ENCODE measurements around the gene EIF5.

Gene EIF5

DNA sequence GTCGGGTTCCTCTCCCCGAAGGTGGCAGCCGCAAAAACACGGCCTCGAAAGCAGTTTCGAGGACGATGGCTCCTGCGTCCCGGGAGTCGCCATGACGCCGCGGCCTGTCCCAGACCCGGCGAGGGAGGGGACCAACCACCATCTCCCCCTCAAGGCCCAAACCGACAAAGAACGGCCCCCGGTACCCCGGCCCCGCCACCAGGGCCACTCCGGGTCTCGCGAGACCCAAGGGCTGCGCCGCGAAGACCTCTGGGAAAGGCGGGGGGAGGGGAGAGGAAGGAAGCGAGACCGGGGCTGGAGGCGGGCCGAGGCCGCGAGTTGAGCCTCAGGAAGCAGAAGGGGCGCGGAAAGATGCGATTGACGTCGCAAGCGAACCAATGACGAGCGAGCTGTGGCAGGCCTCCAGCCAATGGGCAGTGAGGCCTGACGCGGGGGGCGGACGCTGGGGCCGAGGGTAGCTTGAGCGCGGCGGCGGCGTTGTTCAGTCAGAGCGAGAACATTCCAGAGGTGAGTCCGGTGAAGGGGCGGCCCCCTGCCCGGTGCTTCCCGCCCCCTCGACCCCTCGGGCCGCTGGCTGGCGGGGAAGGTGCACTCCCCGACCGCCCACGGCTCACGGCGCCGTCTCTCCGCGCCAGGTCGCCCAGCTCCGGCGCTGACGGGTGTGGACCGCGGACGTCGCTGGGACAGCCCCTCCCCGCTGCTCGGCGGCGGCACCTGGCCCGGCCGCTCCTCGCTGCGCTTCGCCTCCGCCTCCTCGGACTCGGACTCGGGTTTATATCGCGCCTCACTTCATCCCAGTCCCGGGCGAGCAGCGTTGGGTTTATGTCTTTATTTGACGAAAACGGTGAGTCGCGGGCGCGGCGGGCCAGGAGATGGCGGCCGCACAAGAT lies at the start of gene EIF5:
Gene EIF5, plus strand, starts transcription at position 484 of the 890 bp plus-strand sequence. CDS start 1,624 bp downstream, outside the sequence.
- peak; percentile 99 for DNase-seq (ENCODE audit: low spot score)

DNA sequence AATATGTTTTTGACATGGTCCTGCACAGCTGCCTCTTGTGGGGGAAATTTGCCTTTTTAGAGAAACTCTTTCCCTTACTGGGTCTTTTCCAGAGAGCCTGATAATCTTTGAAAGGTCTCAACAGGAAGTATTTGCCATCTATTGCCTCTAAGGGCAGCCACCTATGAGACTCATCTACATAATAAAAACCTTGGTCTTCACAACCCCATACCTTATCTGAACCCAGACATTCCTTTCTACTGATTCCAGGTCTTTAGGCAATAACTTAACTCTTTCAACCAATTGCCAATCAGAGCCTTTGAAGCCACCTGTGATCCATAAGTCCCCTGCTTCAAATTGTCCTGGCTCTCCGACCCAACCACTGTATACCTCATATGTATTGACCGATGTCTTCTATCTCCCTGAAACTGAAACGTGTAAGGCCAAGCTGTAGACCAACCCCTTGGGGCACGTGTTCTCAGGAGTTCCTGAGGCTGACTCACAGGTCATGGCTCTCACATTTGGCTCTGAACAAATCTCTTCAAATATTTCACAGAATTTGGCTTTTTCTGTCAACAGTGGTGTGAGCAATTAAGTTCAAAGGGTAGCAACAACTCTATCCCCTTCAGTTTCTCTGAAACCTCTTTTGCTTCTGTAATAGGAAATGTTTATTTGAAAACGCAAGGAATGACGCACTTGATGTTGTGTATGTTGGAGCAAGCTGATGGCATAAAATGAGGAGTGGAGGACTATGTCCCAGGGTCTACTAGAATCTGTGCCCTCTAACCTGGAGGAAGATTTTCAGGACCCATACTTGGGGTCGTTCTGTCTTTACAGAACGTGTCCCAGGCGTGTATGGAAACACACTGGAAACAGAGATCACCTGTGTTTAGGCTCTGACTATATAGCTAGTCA lies 49.2 kb upstream of the EIF5 start:
- DNase-seq (ENCODE audit: low spot score): no peak

DNA sequence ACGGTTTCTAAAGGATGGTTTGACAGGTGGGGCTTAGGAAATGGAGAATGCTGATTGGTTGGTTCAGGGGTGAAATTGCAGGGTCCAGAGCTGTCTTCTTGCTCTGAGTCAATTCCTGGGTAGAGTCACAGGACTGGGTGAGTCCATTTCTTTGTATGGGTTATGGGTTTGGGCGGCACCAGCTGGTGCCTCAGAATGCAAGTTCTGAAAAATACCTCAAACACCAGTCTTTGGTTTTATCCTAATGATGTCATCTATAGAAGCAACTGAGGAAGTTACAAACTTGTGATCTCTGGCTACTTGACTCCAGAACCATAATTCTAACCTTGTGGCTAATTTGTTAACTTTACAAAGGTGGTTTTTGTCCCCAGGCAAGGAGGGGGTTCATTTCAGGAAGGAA lies 47.6 kb upstream of the EIF5 start:
- no peak for DNase-seq (ENCODE audit: low spot score)

DNA sequence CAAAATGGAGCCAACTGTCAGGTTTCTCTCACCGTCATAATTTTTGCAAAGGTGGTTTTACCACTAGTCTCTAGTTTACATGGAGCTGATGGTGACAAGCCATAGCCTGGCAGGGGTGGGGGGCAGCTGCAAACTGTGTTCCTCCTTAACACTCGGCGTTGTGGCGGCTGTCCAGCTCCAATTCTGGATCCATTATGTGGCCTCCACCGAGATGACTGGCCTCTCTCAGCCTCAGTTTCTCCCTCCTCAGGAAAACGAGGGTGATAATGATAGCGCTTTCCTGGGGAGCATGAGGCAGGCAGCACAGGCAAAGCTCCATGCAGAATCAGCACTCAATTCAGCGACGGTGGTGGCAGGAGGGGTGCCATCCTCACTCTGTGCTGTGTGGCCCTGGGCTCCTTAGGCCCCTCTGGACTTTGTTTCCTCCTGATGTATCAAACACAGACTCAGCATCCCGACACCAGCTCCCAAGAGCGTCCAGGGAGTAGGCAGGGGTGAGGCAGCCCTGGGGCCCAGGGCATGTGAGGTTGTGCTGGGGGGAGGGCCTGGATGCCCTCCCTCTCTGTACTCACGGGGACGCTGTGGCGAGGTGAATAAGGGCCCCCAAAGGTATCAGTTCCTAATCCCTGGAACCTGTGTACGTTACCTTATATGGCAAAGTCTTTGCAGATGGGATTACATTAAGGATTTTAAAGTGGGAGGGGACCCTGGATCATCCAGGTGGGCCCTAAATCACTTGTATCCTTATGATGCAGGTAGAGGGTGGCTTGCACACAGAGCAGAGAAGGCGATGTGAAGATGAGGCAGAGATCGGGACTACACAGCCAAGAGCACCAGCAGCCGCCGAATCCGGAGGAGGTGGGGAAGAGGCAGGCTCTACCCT lies 46.8 kb upstream of the EIF5 start:
- no peak for DNase-seq (ENCODE audit: low spot score)

DNA sequence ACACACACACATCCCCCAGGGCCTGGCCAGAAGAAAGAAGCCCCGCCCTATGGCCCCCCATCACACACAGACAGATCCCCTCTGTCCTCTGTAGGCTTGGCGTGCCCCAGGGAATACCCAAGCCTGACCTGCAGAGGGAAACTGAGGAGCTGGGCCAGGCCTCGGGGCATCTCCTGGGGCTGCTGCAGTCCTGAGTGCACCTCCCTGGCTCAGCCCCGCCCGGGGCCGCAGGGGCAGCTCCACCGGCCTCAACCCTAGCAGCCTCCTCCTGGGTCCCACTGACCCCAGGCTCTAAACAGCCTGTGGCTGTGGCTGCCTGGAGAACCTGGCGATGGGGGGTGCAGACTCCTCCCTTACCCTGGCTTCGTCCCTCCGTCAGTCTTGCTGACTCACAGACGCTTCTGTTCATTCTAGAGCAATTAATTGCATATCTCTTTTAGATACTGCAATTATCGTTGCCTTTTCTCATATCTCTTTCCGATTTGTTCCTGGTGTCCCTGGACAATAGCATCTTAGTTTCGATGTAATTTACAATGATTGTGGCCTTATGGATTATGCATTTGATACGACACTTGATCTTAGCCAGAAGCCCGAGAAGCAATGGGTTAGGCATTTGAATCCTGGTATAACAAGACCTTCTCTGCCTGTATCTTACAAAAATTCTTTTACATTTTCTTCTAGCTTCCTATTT lies 45.8 kb upstream of the EIF5 start:
- DNase-seq (ENCODE audit: low spot score): no peak

DNA sequence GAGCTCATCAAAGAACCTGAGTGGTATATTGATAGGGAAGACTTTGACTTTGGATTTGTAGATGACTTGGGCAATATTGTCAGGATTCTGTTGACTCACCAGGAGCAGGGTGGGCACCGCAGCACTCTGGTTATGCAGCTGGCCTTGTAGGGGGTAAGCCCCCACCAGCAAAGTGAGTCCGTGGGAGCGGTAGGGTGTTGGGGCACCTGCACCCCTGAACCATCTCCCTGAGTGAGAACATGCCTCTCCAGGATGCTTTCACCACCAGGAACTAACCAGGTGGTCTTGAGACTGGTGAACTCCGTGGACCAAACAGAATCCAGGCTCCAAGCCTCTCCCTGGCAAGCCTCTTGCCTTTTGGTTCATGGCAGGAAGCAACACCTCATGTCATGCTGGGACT lies 44.0 kb upstream of the EIF5 start:
- no peak for DNase-seq (ENCODE audit: low spot score)

DNA sequence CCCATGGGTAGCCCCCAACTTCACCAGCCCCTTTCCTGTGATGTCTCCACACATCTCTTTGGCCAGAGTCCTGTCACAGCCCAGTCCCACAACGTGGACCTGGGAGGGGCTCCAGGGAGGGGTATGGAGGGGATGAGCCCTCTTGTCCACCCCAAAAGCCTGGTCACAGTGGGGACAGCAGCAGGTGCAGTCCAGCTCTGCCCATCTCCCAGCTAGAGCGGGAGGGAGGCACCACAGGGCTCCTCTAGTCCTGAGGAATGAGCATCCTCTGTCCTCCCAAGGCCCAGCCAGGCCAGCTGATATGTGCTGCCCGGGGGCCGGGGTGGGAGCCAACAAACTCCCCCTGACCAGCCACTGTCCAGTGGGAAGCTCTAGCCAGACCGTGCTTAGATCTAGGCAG lies 43.5 kb upstream of the EIF5 start:
- no peak for DNase-seq (ENCODE audit: low spot score)

DNA sequence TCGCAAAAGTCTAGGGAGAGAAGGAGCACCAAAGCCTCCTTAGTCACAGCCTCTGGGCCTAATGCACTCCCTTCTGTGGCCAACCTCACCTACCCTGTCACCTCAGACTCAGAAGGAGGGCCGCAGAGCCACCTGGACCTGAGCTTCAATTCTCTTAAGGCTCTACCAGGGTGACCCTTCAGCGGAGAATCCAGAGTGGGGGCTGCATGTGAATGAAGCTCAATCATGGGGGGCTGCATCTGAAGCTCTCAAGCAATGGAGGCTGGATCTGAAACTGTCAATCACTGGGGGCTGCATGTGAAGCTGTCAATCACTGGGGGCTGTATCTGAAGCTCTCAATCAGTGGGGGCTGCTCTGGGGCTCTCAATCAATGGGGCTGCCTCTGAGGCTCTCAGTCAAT lies 43.1 kb upstream of the EIF5 start:
- no peak for DNase-seq (ENCODE audit: low spot score)

DNA sequence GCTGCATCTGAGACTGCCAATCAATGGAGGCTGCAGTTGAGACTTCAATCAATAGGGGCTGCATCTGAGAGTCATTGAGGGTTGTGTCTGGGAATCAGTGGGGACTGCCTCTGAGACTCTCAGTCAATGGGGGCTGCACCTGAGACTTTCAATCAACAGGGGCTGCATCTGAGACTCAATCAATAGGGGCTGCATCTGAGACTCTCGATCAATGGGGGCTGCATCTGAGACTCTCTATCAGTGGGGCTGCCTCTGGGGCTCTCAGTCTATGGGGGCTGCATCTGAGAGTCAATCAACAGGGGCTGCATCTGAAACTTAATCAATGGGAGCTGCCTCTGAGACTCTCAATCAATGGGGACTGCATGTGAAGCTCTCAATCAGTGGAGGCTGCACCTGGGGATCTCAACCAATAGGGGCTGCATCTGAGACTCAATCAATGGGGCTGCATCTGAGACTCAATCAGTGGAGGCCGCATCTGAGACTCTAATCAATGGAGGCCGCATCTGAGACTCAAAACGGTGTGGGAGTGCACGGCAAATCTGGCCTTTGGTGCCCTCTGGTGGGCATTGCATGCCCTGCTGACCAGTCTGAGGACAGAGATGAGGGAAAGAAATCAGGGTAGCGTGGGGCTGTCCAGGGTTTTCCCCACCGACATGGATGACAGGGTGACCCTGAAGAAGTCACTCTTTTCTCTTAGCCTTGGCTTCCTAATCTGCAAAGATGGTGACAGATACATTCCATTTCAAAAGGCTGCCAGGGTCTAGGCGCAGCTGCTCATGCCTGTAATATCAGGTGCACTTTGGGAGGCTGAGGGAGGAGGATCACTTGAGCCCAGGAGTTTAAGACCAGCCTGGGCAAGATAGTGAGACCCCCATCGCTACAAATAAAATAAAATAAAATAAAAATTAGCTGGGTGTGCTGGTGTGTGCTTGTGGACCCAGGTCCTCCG lies 41.3 kb upstream of the EIF5 start:
- peak; percentile 62 for DNase-seq (ENCODE audit: low spot score)

DNA sequence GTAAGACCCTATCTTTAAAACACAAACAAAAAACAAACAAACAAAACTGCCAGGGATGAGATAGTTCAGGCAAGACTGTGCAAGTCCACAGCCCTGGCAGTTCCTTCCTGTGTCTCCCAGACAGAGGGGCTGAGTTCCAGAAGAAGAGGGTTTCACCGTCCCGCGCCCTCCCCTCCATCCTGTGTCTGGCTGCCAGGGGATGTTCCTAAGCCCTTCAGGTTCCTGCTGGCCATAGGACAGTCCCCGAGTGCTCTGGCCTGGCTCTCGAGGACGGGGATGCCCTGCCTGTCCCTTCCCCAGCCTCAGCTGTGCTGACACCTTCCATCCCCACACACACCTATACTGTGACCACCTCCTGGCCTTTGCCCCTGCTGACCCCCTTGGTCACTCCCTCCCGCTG lies 40.6 kb upstream of the EIF5 start:
- no peak for DNase-seq (ENCODE audit: low spot score)

DNA sequence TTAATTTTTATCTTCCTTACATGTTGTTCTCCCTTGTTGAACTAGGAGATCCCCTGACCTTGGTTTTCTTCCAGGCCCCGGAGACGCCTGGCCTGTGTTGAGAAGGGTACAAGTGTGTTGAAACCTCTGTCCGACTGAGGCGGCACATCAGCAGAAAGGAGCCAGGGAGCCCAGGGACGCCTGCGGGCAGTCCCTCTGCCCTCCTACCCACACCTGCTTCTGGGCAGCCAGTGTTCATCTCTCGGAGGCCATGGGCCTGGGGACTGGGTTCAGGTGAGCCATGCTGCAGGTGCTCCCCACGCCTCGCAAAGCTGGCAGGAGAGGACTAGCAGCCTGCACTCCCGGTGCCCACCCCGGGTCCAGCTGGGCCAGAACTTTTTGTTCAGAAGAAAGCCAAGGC lies 39.9 kb upstream of the EIF5 start:
- no peak for DNase-seq (ENCODE audit: low spot score)

DNA sequence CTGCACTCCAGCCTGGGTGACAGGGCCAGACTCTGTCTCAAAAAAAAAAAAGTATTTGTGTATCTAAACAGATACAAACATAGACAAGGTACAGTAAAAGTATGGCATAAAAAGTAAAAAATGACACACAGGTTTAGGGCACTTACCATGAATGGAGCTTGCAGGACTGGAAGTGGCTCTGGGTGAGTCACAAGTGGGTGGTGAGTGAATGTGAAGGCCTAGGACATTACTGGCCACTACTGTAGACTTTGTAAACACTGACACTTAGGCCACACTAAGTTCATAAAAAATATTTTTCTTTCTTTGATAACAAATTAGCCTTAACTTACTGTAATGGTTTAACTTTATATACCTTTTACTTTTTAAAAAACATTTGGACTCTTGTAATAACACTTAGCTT lies 38.0 kb upstream of the EIF5 start:
- no peak for DNase-seq (ENCODE audit: low spot score)

DNA sequence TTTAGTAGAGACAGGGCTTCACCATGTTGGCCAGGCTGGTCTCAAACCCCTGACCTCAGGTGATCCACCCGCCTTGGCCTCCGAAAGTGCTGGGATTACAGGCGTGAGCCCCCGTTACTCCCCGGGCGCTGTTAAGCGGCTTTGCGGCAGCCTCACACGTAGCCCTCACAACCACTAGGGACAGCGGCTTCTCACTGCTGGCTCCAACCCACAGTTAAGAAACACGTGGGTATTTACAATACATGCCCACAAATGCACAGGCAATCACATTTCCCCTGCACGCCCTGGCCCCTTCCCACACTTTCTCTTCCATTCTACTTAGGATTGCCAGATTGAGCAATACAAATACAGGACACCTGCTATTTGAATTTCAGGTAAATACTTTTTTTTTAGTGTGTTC lies 37.0 kb upstream of the EIF5 start:
- no peak for DNase-seq (ENCODE audit: low spot score)

DNA sequence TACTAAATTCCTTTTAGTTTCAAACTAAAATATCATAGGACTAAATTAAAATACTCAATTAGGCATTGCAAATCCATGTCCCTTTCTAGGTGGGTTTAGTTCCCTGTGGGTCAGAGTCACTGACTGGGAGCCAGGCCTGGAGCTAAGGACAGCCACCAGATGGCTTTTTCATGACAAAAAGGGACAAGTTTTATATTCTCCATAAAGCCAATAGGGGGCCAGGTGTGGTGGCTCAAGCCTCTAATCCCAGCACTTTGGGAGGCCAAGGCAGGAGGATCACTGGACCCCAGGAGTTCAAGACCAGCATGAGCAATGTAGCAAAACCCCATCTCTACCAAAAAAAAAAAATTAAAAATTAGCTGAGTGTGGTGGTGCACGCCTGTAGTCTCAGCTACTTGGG lies 35.4 kb upstream of the EIF5 start:
- DNase-seq (ENCODE audit: low spot score): no peak

DNA sequence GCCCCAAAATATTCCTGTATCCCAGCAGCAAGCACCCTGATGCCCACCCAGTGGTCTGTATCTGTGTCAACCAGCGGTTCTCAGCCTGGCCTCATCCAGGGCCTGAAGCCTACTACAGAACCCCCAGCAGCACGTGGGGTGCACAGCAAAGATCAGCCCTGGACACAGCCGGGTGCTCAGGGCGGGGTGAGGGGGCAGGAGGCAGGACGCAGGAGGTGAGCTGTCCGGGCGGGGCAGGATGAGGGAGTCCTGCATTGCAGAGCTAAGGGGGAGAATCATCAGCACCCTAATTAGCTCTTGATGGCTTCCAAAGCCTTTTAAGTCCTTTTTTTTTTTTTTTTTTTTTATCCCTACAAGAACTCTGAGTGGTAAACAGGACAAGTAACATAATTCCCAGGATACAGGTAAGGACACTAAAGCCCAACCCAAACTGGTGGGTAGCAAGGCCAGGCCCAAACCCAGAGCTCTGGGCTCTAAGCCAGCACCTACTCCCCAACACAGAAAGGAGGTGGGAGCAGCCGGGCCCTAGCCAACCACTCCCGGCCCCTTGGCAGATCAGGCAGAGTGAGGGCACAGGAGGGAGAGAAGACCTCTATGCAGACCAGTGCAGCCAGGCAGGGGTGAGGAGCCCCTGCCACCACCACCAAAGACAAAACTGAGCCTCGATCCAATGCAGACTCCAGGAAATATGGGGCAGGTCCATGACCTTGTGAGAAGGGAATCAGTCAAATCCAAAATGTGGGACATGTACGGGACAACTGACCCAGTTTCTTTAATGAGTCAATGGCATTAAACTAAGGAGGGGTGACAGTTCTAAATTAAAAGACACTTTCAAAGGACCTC lies 32.3 kb upstream of the EIF5 start:
- DNase-seq (ENCODE audit: low spot score): no peak

DNA sequence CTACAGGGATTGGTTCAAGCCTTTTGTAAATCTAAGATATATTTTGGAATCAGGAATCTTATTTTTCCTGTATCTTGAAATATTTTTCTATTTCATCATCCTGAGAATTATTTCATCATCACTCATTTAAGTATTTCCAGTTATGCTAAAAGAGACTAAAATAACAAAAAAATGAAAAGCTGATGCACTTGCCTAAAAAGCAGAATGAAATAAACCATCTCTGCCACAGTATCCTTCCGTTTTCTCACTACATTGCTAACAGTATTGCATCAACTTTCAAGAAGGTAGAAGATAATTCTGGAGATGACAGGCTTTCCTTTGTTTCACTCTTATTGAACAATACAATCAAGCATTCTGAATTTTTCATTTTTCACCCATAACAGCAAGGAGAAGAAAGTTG lies 31.1 kb upstream of the EIF5 start:
- DNase-seq (ENCODE audit: low spot score): no peak

DNA sequence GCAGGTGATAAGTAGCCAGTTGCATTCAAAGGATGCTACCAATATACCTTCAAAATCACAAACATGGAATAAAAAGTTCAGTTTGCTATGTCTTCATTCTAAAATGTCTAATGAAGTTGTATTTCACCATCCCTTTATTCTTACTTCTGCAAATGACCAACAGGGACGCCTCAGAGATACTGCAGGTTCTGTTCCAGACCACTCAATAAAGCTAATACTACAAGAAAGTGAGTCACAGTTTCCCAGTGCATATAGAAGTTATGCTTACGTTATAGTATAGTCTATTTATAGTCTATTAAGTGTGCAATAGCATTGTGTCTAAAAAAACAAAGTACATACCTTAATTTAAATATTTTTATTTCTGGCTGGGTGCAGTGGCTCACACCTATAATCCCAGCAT lies 29.3 kb upstream of the EIF5 start:
- DNase-seq (ENCODE audit: low spot score): no peak

DNA sequence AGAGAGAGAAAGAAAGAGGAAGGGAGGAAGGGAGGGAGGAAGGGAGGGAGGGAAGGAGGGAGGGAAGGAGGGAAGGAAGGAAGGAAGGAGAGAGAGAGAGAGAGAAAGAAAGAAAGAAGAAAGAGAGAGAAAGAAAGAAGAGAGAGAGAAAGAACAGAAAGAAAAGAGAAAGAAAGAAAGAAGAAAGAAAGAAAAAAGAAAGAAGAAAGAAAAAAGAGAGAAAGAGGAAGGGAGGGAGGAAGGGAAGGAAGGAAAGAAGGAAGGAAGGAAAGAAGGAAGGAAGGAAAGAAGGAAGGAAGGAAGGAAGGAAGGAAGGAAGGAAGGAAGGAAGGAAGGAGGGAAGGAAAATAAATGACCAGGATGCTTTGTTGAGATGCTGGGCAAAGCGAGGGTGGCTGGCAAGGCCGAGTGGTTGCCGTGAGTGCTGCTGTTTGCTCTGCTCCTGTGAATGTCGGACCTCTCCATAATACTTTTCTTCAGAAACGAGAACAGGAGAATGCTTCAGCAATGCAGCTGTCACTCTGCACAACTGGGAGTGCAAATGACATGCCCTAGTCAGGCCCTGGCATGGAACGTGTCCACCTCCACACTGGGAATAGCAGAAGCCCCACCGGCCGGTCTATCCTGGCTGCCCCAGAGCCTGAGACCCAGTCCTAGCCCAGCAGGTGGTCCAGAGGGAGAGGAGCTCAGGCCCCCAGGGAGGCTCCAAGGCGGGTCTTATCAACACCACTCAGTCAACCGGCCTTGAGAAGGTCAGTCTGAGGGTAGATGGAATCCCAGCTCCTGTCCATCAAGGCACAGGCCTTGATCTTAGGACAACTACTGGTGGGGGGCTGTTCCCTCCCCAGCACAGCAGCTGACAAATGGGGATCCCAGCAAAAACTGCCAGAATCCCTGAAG lies 25.1 kb upstream of the EIF5 start:
- DNase-seq (ENCODE audit: low spot score): no peak

All from putamen (tissue), 1 donor.